Measurements from ENCODE around the gene RERG. TPM values are rescaled to one million over a fixed set of nuclear protein-coding genes. Genes with fewer than 3 reads are reported as not detected.

RERG gene
- total and polyA plus RNA-seq, 2 donors from 2014 or later: 29.3 to 44.7 TPM

- no peaks in the 10 kb centered on the region for H3K36me3 ChIP-seq (ENCODE audit: control insufficient read depth in 2 of 3, insufficient read depth in 3 of 3, low read length in 3 of 3)
- FAIRE-seq (no peak), DNase-seq (no peak)
- H3K4me3 ChIP-seq (ENCODE audit: low read length in 3 of 3): no peak overlapping the region
- H3K9me3 ChIP-seq (ENCODE audit: control insufficient read depth in 2 of 3, insufficient read depth in 1 of 3, low read length in 3 of 3): no peaks in the 10 kb centered on the region
- no peak for TF ChIP-seq CTCF (IDR thresholded peaks at IDR 0.05; ENCODE audit: borderline replicate concordance, extremely low read depth, insufficient read depth)
- no peak overlapping the region for H3K9ac ChIP-seq (ENCODE audit: low read length in 3 of 3)
- no peaks in the 10 kb centered on the region for H3K27me3 ChIP-seq (ENCODE audit: control insufficient read depth, insufficient read depth, low read length)
- H3K27ac ChIP-seq (ENCODE audit: low read depth in 2 of 2, low read length in 2 of 2): no peak overlapping the region
- intact Hi-C loops (cut with DNase I): no loop called here
- H3K4me1 ChIP-seq (ENCODE audit: control insufficient read depth in 2 of 3, insufficient read depth in 2 of 3, low read depth in 1 of 3, low read length in 3 of 3): no peaks in the 10 kb centered on the region
These were observed 19.7 kb upstream of the RERG start for GRCh38 chr12:15240898-15241297.

- DNase-seq: no peak
- H3K9ac ChIP-seq (ENCODE audit: low read length in 3 of 3): no peak overlapping the region
- H3K36me3 ChIP-seq (ENCODE audit: control insufficient read depth in 2 of 3, insufficient read depth in 3 of 3, low read length in 3 of 3): no peaks in the 10 kb centered on the region
- H3K27ac ChIP-seq (ENCODE audit: low read depth in 2 of 2, low read length in 2 of 2): no peak overlapping the region
- intact Hi-C loops (cut with DNase I): no loop called here
- FAIRE-seq: no peak
- no peak overlapping the region for H3K4me3 ChIP-seq (ENCODE audit: low read length in 3 of 3)
- no peaks in the 10 kb centered on the region for H3K27me3 ChIP-seq (ENCODE audit: control insufficient read depth, insufficient read depth, low read length)
- no peaks in the 10 kb centered on the region for H3K4me1 ChIP-seq (ENCODE audit: control insufficient read depth in 2 of 3, insufficient read depth in 2 of 3, low read depth in 1 of 3, low read length in 3 of 3)
- no peak for TF ChIP-seq CTCF (IDR thresholded peaks at IDR 0.05; ENCODE audit: borderline replicate concordance, extremely low read depth, insufficient read depth)
- H3K9me3 ChIP-seq (ENCODE audit: control insufficient read depth in 2 of 3, insufficient read depth in 1 of 3, low read length in 3 of 3): no peaks in the 10 kb centered on the region
These were observed 13.3 kb upstream of the RERG start for GRCh38 chr12:15234508-15234907.

- H3K27me3 ChIP-seq (ENCODE audit: control insufficient read depth, insufficient read depth, low read length): no peaks in the 10 kb centered on the region
- no peak overlapping the region for H3K4me3 ChIP-seq (ENCODE audit: low read length in 3 of 3)
- H3K9ac ChIP-seq (ENCODE audit: low read length in 3 of 3): no peak overlapping the region
- H3K9me3 ChIP-seq (ENCODE audit: control insufficient read depth in 2 of 3, insufficient read depth in 1 of 3, low read length in 3 of 3): no peaks in the 10 kb centered on the region
- TF ChIP-seq CTCF (IDR thresholded peaks at IDR 0.05; ENCODE audit: borderline replicate concordance, extremely low read depth, insufficient read depth): no peak
- DNase-seq: no peak
- intact Hi-C loops (cut with DNase I): no loop called here
- FAIRE-seq: no peak
- no peaks in the 10 kb centered on the region for H3K4me1 ChIP-seq (ENCODE audit: control insufficient read depth in 2 of 3, insufficient read depth in 2 of 3, low read depth in 1 of 3, low read length in 3 of 3)
- H3K36me3 ChIP-seq (ENCODE audit: control insufficient read depth in 2 of 3, insufficient read depth in 3 of 3, low read length in 3 of 3): no peaks in the 10 kb centered on the region
- no peak overlapping the region for H3K27ac ChIP-seq (ENCODE audit: low read depth in 2 of 2, low read length in 2 of 2)
These were observed 12.8 kb upstream of the RERG start for GRCh38 chr12:15234011-15234410.

- no peak overlapping the region for H3K4me3 ChIP-seq (ENCODE audit: low read length in 3 of 3)
- no peak overlapping the region for H3K9ac ChIP-seq (ENCODE audit: low read length in 3 of 3)
- H3K9me3 ChIP-seq (ENCODE audit: control insufficient read depth in 2 of 3, insufficient read depth in 1 of 3, low read length in 3 of 3): no peaks in the 10 kb centered on the region
- H3K4me1 ChIP-seq (ENCODE audit: control insufficient read depth in 2 of 3, insufficient read depth in 2 of 3, low read depth in 1 of 3, low read length in 3 of 3): no peaks in the 10 kb centered on the region
- no peak for TF ChIP-seq CTCF (IDR thresholded peaks at IDR 0.05; ENCODE audit: borderline replicate concordance, extremely low read depth, insufficient read depth)
- H3K27ac ChIP-seq (ENCODE audit: low read depth in 2 of 2, low read length in 2 of 2): no peak overlapping the region
- FAIRE-seq: no peak
- H3K27me3 ChIP-seq (ENCODE audit: control insufficient read depth, insufficient read depth, low read length): no peaks in the 10 kb centered on the region
- no peaks in the 10 kb centered on the region for H3K36me3 ChIP-seq (ENCODE audit: control insufficient read depth in 2 of 3, insufficient read depth in 3 of 3, low read length in 3 of 3)
- no peak for DNase-seq
- intact Hi-C loops (cut with DNase I): no loop called here
These were observed 11.7 kb upstream of the RERG start for GRCh38 chr12:15232959-15233358.
